PC-3 (cell line): ENCODE data around the gene NEO1.

Source experiments
- CTCF ChIP-seq: fragments of 300-600 bp; sonication (generic); conservative IDR thresholded peaks from 2 replicates; pipeline ENCODE4 v1.5.1; 2017; ENCODE audit warnings: antibody characterized with exemption, low read depth, mild to moderate bottlenecking, low read length
- EZH2phosphoT487 ChIP-seq: fragments of 300-600 bp; sonication (generic); IDR thresholded peaks from 2 replicates; pipeline ENCODE4 v1.6.1; 2018; ENCODE audit warnings: mild to moderate bottlenecking, antibody characterized with exemption, low read length, borderline replicate concordance

- TF ChIP-seq CTCF (no peak), EZH2phosphoT487 (no peak)
These were observed 271.7 kb downstream of the NEO1 start for GRCh38 chr15:73323956-73324355.
